Testis (tissue), 2 donors: ENCODE measurements around the gene BRD9.
"Not testable (repeated sequence)": the region's sequence is repeated elsewhere in the genome, so short reads cannot be mapped to it uniquely, and the experiment has no call there.

Experiments
- CTCF ChIP-seq, 3 experiments: fragments of 450-650 bp in 2 of 3; fragments of 200-600 bp in 1 of 3; sonication (generic) in 1 of 3; IDR thresholded peaks; one replicate each; pipeline ENCODE4 v1.5.1; 2016 to 2019; ENCODE audit warnings: antibody characterized with exemption in 3 of 3, mild to moderate bottlenecking in 2 of 3, moderate library complexity in 1 of 3
- POLR2A ChIP-seq: fragments of 450-650 bp; IDR thresholded peaks from one replicate; pipeline ENCODE4 v1.6.1; 2017; ENCODE audit warnings: antibody characterized with exemption, mild to moderate bottlenecking, moderate library complexity

GRCh38 chr5:843371-843770 is 49.2 kb downstream of the BRD9 start:
- TF ChIP-seq CTCF (IDR thresholded peaks at IDR 0.05); POLR2A: not testable (repeated sequence)
